Measurements from ENCODE around the gene FARP1. TPM values are rescaled to one million over a fixed set of nuclear protein-coding genes. Genes with fewer than 3 reads are reported as not detected.

The FARP1 gene
- total RNA-seq, 1 donor from 2014 or later = 278 TPM

DNA sequence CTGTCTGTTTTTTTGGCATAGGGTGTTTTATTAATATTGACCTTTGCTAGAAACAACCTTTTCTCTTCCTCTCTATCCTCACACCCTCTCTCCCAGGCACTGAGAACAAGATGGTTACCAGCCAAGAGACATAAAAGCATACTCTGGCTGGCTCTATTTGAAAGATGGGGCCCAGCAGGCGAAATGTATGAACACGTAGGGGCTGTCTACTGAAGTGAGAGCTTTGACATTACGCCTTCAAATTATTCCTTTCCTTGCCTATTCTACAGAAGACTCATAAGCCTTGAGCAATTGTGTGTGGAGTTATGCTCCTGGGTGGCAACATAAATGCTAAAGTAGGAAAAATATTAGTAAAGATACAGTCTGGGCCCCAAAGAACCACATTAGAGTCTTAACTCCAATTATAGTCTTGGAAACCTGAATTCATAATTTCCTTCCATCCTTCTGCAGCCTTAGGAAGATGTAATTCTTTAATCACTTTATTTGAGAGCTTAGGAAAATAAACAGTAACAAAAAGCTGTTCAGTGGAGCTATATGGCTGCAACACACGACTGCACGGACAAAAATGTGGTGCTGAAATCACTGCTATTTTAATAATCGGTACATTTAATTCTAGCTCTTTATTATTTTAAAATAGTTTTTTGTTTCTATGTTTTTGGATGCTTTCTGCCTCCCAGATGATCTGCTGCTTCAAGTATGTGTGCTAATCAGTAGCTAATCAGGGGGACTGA is 156.5 kb downstream of the FARP1 start:
- TF ChIP-seq, protein P1, sequence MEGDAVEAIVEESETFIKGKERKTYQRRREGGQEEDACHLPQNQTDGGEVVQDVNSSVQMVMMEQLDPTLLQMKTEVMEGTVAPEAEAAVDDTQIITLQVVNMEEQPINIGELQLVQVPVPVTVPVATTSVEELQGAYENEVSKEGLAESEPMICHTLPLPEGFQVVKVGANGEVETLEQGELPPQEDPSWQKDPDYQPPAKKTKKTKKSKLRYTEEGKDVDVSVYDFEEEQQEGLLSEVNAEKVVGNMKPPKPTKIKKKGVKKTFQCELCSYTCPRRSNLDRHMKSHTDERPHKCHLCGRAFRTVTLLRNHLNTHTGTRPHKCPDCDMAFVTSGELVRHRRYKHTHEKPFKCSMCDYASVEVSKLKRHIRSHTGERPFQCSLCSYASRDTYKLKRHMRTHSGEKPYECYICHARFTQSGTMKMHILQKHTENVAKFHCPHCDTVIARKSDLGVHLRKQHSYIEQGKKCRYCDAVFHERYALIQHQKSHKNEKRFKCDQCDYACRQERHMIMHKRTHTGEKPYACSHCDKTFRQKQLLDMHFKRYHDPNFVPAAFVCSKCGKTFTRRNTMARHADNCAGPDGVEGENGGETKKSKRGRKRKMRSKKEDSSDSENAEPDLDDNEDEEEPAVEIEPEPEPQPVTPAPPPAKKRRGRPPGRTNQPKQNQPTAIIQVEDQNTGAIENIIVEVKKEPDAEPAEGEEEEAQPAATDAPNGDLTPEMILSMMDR (IDR thresholded peaks at IDR 0.05; ENCODE audit: unreplicated experiment) = no peak
- Mint-ChIP-seq H3K9me3 (ENCODE audit: low read depth) (no peaks in the 10 kb centered on the region), H3K4me3 (ENCODE audit: low read depth) (no peak overlapping the region), H3K4me1 (ENCODE audit: low read depth) (peaks cover 71% of the 10 kb centered on the region), H3K27ac (no peak overlapping the region), H3K27me3 (no peaks in the 10 kb centered on the region), H3K36me3 (ENCODE audit: insufficient read depth) (no peaks in the 10 kb centered on the region)
- DNase-seq (ENCODE audit: low spot score, unreplicated experiment) = no peak

DNA sequence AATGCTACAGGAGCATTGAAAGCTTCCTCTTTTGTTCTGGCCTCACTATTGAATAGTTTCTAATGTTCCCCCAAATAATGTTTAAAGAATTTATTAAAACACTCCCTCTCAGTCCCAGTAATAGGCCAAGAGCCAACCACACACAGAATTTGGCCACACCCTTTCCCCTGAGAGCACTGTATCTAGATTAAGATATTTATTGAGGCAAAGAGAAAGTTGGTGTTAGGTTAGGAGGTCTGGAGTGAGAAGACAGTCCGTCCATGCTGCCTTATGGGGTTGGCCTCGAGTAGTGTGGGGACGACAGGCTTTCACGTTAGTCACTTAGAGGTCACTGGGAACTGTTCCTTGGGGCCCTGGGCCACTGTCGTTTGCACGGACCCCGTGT is 157.1 kb downstream of the FARP1 start:
- DNase-seq (ENCODE audit: low spot score, unreplicated experiment) = no peak
- peak overlapping the region; percentile 48 for H3K27ac Mint-ChIP-seq
- no peaks in the 10 kb centered on the region for H3K27me3 Mint-ChIP-seq
- TF ChIP-seq, protein P1 (IDR thresholded peaks at IDR 0.05; ENCODE audit: unreplicated experiment) = no peak
- H3K4me3 Mint-ChIP-seq (ENCODE audit: low read depth) = no peak overlapping the region
- H3K36me3 Mint-ChIP-seq (ENCODE audit: insufficient read depth) = peaks cover 2% of the 10 kb centered on the region
- peaks cover 72% of the 10 kb centered on the region for H3K4me1 Mint-ChIP-seq (ENCODE audit: low read depth)
- H3K9me3 Mint-ChIP-seq (ENCODE audit: low read depth) = no peaks in the 10 kb centered on the region

DNA sequence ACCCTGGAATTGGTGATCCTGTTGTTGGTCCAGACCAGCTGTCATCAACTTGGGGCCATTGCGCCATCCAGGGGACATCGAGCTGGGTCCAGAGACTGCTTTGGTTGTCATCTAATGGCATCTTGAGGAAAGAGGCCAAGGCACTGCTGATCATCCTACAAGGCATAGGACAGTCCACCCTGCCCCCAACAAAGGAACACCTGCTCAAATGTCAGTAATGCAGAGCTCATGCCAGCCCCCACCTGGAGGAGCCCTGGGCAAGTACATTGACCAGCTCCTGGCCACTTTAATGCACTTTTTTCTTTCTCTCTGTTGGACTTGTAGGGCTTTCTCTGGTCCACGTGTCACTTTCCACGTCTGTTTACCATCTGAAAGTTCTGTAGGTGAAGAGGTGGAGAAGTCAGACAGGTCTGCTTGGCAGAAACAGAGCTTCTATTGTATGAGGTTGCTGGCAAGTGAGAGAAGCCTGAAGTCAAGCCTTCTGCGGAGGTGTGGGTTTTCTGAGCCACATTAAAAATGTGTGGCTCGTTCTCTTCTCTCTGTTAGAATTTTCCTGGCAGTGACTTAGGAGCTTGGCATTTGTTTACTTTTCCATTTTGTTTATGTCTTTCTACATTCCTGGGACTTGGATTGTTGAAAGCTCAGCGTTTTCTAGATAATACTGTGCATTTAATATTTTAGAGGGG is 158.2 kb downstream of the FARP1 start:
- Mint-ChIP-seq H3K27ac (peak overlapping the region; percentile 98), H3K4me1 (ENCODE audit: low read depth) (peaks cover 75% of the 10 kb centered on the region), H3K36me3 (ENCODE audit: insufficient read depth) (peaks cover 7% of the 10 kb centered on the region), H3K4me3 (ENCODE audit: low read depth) (peak overlapping the region; percentile 50), H3K9me3 (ENCODE audit: low read depth) (no peaks in the 10 kb centered on the region), H3K27me3 (no peaks in the 10 kb centered on the region)
- no peak for DNase-seq (ENCODE audit: low spot score, unreplicated experiment)
- TF ChIP-seq, protein P1 (IDR thresholded peaks at IDR 0.05; ENCODE audit: unreplicated experiment) = no peak

DNA sequence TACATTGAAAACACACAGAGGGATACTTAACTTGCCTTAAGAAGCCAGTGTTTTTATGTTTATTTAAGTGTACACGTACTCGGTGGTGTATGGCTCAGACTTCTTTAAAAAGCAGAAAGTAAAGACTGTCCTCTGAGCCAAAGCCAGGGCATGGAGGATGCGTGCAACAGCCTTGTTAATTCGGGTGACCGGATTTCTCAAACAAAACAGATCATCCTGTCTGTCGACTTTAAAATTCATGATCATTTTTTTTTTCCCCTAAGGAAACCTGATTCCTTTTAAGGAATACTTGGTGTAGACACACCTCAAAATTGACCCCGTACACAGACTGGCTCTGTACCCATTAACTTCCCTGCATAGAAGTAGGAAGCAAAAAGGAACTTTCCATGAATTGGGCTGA is 158.8 kb downstream of the FARP1 start:
- Mint-ChIP-seq H3K4me3 (ENCODE audit: low read depth) (no peak overlapping the region), H3K27ac (peak overlapping the region; percentile 98), H3K36me3 (ENCODE audit: insufficient read depth) (peaks cover 7% of the 10 kb centered on the region), H3K9me3 (ENCODE audit: low read depth) (no peaks in the 10 kb centered on the region), H3K4me1 (ENCODE audit: low read depth) (peaks cover 72% of the 10 kb centered on the region), H3K27me3 (no peaks in the 10 kb centered on the region)
- no peak for DNase-seq (ENCODE audit: low spot score, unreplicated experiment)
- TF ChIP-seq, protein P1 (IDR thresholded peaks at IDR 0.05; ENCODE audit: unreplicated experiment) = no peak

DNA sequence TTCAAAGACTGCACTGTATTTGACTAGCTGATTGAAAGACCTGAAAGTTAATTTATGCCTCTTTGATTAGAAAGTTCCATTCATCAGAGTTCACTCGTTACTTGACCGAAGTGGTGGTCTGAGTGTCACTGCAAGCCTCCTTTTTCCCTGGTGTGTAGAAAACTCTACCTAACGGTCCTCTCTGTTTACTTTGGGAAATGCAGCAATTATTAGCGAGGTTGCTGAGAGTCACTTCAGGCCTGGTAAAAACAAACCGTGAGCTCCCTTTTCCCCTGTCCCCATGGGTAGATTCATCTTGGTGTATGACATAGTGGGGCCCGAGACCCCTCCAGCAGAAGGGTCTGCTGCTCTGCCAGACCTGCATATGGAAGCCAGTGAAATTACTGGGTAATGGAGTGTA is 161.0 kb downstream of the FARP1 start:
- TF ChIP-seq, protein P1 (IDR thresholded peaks at IDR 0.05; ENCODE audit: unreplicated experiment) = no peak
- Mint-ChIP-seq H3K4me1 (ENCODE audit: low read depth) (peaks cover 69% of the 10 kb centered on the region), H3K36me3 (ENCODE audit: insufficient read depth) (peaks cover 7% of the 10 kb centered on the region), H3K9me3 (ENCODE audit: low read depth) (no peaks in the 10 kb centered on the region), H3K4me3 (ENCODE audit: low read depth) (no peak overlapping the region), H3K27me3 (no peaks in the 10 kb centered on the region), H3K27ac (no peak overlapping the region)
- no peak for DNase-seq (ENCODE audit: low spot score, unreplicated experiment)
